ENCODE measurements around the gene ATG9B.

GRCh38 chr7:151016942-151017341 is 7.4 kb downstream of the ATG9B start:
- no peak for TF ChIP-seq EZH2 (IDR thresholded peaks at IDR 0.05; ENCODE audit: borderline replicate concordance, insufficient read depth, low read depth, low read length, poor library complexity, severe bottlenecking)
- TF ChIP-seq CTCF (IDR thresholded peaks at IDR 0.05), result no peak
